Lower leg skin (tissue), 4 donors: ENCODE results near the gene ZNF587B. TPM values are rescaled to one million over a fixed set of nuclear protein-coding genes. Genes with fewer than 3 reads are reported as not detected.
"Not testable (repeated sequence)": the region's sequence is repeated elsewhere in the genome, so short reads cannot be mapped to it uniquely, and the experiment has no call there.

Source experiments
- DNase-seq, 2 donors: peaks; one replicate each; pipeline ENCODE4 v3.0.0-alpha.2; 2019; ENCODE audit warnings: low spot score in 2 of 2
- H3K4me3 ChIP-seq: fragments of 200-600 bp; sonication (generic); 2 replicates; pipeline ENCODE4 v1.5.1; 2017; ENCODE audit warnings: mild to moderate bottlenecking, low read depth; ENCODE audit not compliant: poor library complexity, severe bottlenecking
- POLR2A ChIP-seq, 2 donors: fragments of 450-650 bp; IDR thresholded peaks; one replicate each; pipeline ENCODE4 v1.6.1; 2016 to 2017; ENCODE audit warnings: antibody characterized with exemption in 2 of 2, mild to moderate bottlenecking in 1 of 2, moderate library complexity in 1 of 2
- WGBS, 2 donors: methylation state at CpG; one replicate each; pipeline ENCODE4 v1.1.5; 2018; 5-methylcytosine and 5-hydroxymethylcytosine counted together
- intact Hi-C: fragments of 100-400 bp; cut with DNase I; formaldehyde crosslinking; loops from one replicate; pipeline ENCODE4 v1.15.0; 2023; ENCODE audit warnings: low total_unique reads
- total RNA-seq, 4 donors: library from RNA; depleted of rRNA; stranded (reverse); fragments of >200 nt; gene quantifications; one replicate each; pipeline ENCODE4 v1.1.0, GENCODE V29; 2016
- TF ChIP-seq, protein P1 (sequence below), 3 donors: fragments of 450-650 bp; IDR thresholded peaks; one replicate each; pipeline ENCODE4 v1.5.1; 2016; ENCODE audit warnings: antibody characterized with exemption in 3 of 3, mild to moderate bottlenecking in 3 of 3, moderate library complexity in 2 of 3

ZNF587B gene
- total RNA-seq, 4 donors from 2014 or later: 11.8 to 16.7 (median 13.7) TPM

DNA sequence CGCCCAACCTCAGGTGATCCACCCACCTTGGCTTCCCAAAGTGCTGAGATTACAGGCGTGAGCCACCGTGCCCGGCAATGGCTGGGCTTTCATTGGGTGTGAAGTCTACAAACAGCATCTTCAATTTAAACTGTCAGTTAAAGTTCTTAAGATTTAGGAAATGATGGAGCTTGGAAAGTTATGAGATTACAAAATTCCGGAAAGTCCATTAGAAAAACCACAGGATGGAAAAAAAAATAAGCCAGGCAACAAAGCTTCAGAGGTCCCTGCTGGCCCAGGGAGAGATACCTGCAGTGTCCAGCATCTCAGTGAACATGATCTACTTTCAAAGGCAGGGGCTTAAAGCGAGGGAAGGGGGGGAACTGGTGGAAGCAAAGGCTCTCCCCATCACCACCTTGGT lies 4.6 kb upstream of the ZNF587B start:
- TF ChIP-seq, protein P1, sequence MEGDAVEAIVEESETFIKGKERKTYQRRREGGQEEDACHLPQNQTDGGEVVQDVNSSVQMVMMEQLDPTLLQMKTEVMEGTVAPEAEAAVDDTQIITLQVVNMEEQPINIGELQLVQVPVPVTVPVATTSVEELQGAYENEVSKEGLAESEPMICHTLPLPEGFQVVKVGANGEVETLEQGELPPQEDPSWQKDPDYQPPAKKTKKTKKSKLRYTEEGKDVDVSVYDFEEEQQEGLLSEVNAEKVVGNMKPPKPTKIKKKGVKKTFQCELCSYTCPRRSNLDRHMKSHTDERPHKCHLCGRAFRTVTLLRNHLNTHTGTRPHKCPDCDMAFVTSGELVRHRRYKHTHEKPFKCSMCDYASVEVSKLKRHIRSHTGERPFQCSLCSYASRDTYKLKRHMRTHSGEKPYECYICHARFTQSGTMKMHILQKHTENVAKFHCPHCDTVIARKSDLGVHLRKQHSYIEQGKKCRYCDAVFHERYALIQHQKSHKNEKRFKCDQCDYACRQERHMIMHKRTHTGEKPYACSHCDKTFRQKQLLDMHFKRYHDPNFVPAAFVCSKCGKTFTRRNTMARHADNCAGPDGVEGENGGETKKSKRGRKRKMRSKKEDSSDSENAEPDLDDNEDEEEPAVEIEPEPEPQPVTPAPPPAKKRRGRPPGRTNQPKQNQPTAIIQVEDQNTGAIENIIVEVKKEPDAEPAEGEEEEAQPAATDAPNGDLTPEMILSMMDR (IDR thresholded peaks at IDR 0.05): no peak
- TF ChIP-seq POLR2A (IDR thresholded peaks at IDR 0.05): no peak
- intact Hi-C loops: no loop called here
- DNase-seq: no peak
- no peak overlapping the region for H3K4me3 ChIP-seq
- 82 to 87% methylated on average over 6 of the region's 6 CpGs for whole genome bisulfite sequencing, 2 donors

DNA sequence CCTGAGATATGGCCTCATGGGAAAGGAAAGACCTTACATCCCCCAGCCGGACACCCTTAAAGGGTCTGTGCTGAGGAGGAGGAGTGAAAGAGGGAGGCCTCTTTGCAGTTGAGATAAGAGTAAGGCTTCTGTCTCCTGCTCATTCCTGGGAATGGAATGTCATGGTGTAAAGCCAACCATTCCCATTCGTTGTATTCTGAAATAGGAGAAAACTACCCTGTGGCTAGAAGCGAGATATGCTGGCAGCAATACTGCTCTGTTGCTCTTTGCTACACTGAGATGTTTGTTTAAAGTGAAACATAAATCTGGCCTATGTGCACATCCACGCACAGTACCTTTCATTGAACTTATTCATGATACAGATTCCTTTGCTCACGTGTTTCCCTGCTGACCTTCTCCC lies 783 bp upstream of the ZNF587B start:
- H3K4me3 ChIP-seq: no peak overlapping the region
- WGBS, 2 donors: 78 to 83% methylated on average over 5 of the region's 5 CpGs
- intact Hi-C loops: no loop called here
- TF ChIP-seq, protein P1 (IDR thresholded peaks at IDR 0.05): no peak
- TF ChIP-seq POLR2A (IDR thresholded peaks at IDR 0.05): no peak
- no peak for DNase-seq

DNA sequence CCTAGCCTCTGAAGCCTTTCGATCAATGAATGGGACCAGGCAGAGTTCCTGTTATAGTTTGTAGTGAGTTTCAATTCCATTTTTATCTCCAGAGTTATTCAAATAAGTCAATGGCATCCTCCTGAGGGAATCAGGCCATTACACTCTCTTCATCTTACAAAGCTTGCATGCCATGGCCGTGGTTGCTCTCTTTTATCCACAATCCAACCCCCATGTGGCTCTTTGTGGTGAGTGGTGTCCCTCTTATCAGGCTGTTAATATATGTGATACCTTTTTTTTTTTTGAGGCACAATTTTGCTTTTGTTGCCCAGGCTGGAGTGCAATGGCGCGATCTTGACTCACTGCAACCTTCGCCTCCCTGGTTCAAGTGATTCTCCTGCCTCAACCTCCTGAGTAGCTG lies 6.9 kb downstream of the ZNF587B start:
- intact Hi-C loops, DNase-seq, H3K4me3 ChIP-seq: not testable (repeated sequence)
- 93 to 96% methylated on average over 5 of the region's 5 CpGs for WGBS, 2 donors

DNA sequence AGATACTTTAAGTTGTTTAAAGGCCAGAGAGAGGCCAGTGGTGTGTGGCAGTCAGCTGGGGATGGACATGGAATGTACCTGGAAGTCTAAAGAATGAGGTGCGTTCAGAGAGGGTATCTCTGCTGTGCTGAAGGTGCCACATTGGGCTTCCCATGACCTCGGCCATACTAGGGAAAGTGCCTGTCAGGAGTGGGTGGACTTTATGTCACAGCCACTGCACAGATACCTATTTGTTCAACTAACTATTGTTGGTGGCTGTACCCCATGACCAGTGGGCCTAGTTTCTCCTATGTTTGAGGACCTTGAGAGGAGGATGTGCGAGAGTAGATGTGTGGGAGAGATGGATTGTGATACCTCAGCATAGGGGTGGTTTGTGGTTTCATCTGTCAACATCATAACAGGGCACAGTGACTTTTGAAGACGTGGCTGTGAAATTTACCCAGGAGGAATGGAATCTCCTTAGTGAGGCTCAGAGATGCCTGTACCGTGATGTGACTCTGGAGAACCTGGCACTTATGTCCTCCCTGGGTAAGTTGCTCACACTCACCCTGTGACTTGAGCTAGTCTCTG lies 8.6 kb downstream of the ZNF587B start:
- DNase-seq, H3K4me3 ChIP-seq, intact Hi-C loops: not testable (repeated sequence)
- 90 to 92% methylated on average over 5 of the region's 5 CpGs for WGBS, 2 donors

DNA sequence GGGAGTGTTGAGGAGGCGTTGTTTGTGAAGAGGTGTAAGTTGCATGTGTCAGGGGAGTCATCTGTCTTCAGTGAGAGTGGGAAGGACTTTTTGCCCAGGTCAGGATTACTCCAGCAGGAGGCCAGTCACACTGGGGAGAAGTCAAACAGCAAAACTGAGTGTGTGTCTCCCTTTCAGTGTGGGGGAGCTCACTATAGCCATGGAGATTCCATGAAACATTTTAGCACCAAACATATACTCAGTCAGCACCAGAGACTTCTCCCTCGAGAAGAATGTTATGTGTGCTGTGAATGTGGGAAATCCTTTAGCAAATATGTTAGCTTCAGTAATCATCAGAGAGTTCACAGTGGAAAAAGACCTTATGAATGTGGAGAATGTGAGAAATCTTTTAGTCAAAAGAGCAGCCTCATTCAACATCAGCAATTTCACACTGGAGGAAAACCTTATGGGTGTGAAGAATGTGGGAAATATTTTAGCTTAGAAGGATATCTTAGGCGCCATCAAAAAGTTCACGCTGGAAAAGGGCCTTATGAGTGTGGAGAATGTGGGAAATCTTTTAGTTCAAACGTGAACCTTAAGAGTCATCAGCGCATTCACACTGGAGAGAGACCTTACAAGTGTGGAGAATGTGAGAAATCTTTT lies 11.1 kb downstream of the ZNF587B start:
- H3K4me3 ChIP-seq: no peak overlapping the region
- intact Hi-C loops: no loop called here
- DNase-seq: no peak
- TF ChIP-seq, protein P1 (IDR thresholded peaks at IDR 0.05): no peak
- TF ChIP-seq POLR2A (IDR thresholded peaks at IDR 0.05): no peak
- WGBS, 2 donors: 79 to 88% methylated on average over 6 of the region's 6 CpGs

DNA sequence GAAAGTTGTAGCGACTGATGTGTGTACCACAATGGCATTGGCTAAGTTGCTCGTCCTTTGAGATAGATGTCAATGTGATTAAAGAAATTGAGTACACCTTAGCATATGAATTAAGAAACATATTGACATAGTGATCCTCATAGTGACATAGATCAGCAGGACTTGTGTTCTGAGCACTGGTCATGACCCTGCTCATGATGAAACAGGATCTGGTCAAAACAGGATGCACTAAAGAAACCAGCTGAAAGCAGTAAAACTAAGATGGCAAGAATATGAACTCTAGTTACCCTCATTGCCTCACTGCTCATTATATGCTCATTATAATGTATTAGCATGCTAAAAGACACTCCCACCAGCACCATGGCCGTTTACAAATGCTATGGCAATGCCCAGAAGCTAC lies 17.1 kb downstream of the ZNF587B start:
- 74 to 77% methylated on average over 3 of the region's 3 CpGs for WGBS, 2 donors
- H3K4me3 ChIP-seq, DNase-seq, intact Hi-C loops: not testable (repeated sequence)

DNA sequence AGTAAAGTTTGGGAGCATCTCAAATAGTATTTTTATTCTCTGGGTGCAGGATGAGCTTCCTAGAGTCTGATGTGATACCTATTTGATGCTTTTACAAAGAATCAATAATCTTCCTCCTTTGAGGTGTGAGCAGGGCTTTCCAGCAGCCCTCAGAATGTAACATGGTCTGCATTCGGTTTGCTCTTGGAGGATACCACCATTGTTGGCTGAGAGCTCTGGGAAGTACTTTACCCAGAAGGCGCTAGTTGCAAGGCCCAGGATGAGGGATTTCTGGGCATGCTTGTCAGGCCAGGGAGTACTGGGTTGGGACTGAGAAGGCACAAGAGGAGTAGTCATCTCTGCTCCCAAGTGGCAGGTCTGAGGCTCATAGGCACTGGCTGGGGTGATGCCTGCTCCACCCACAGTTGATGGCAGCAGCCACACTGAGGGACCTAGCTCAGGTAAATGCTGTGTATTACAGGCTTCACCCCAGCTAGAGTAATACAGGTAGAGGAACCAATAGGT lies 19.1 kb downstream of the ZNF587B start:
- H3K4me3 ChIP-seq, intact Hi-C loops, DNase-seq: not testable (repeated sequence)
- WGBS, 2 donors: 88 to 90% methylated on average over 2 of the region's 2 CpGs

DNA sequence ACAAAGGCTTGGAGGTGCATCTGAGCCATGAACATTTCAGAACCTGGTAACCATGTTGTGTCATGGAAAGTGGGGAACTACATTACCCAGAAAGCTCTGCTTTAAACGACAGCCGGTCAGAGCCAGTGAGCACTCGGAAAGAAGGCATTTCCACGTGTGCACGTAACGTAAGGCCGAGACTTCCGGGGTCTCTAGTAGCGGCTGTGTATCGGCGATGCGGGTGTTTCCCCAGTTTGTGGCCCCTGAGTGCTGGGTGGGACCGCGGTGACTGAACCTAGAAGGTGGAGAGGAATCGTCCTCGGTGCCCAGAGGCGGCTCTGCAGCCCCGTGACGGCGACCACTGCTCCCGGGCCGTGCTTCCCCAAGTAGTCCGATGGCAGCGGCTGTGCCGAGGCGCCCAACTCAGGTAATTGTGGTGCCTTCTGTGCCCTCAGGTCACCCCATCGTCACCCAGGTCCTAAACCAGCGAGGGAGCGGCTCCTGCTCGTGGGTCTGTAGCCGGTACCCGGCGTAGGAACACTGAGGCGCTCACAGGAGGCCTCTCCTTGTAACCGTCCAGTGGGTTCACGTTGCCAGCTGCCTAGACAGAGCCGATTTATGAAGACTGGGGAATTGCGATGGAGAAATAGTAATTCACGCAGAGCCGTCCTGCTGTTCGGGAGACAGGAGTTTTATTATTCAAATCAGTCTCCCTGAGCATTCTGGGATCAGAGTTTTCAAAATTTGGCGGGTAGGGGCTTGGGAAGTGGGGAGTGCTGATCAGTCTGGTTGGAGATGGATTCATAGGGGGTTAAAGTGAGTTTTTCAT lies 19.8 kb downstream of the ZNF587B start, which contains the start of gene ZNF587:
ZNF587 (plus strand) TSS at position 194 of the 808 bp plus-strand sequence; CDS start at position 374, 180 bp downstream.
- H3K4me3 ChIP-seq: peak within 1 kb of the TSS; percentile 55
- peak; percentile 61 to 88 for DNase-seq
- 0 to 1% methylated on average over 22 to 36 of the region's 42 CpGs for WGBS, 2 donors
- intact Hi-C loops: not testable (repeated sequence)
